GM19099 (cell line): ENCODE data around the gene PLXNB2.

Source experiments
- POLR2A ChIP-seq: IDR thresholded peaks from 3 replicates; pipeline ENCODE4 v1.6.1; 2011; ENCODE audit warnings: low read depth; ENCODE audit not compliant: insufficient read length; ENCODE audit errors: extremely low read depth

Gene PLXNB2

GRCh38 chr22:50297510-50298265 is 9.8 kb downstream of the PLXNB2 start:
- no peak for TF ChIP-seq POLR2A

- TF ChIP-seq POLR2A, result no peak
Observed at GRCh38 chr22:50296658-50297490, 10.6 kb downstream of the PLXNB2 start.

- no peak for TF ChIP-seq POLR2A
Observed at GRCh38 chr22:50294319-50294656, 13.2 kb downstream of the PLXNB2 start.

- TF ChIP-seq POLR2A, result no peak
Observed at GRCh38 chr22:50293441-50294318, 13.8 kb downstream of the PLXNB2 start.

- no peak for TF ChIP-seq POLR2A
Observed at GRCh38 chr22:50292643-50293440, 14.6 kb downstream of the PLXNB2 start.

GRCh38 chr22:50289942-50290630 is 17.4 kb downstream of the PLXNB2 start:
- no peak for TF ChIP-seq POLR2A

GRCh38 chr22:50289151-50289941 is 18.1 kb downstream of the PLXNB2 start:
- no peak for TF ChIP-seq POLR2A

GRCh38 chr22:50287731-50288130 is 19.7 kb downstream of the PLXNB2 start:
- no peak for TF ChIP-seq POLR2A

GRCh38 chr22:50286701-50287318 is 20.6 kb downstream of the PLXNB2 start:
- no peak for TF ChIP-seq POLR2A

- TF ChIP-seq POLR2A, result no peak
Observed at GRCh38 chr22:50286275-50286674, 21.2 kb downstream of the PLXNB2 start.

- TF ChIP-seq POLR2A, result no peak
Observed at GRCh38 chr22:50285568-50286229, 21.7 kb downstream of the PLXNB2 start.

GRCh38 chr22:50284479-50284878 is 23.0 kb downstream of the PLXNB2 start:
- no peak for TF ChIP-seq POLR2A
